LNCAP (cell line): ENCODE data around the gene TCHP.
A peak's percentile ranks its signal among the peaks of the same experiment; 100 is the strongest.

Experiments
- TF ChIP-seq, protein P1 (sequence below): fragments of 450-650 bp; IDR thresholded peaks from 2 replicates; pipeline ENCODE4 v1.5.1; 2017; ENCODE audit warnings: mild to moderate bottlenecking

TCHP gene, protein sequence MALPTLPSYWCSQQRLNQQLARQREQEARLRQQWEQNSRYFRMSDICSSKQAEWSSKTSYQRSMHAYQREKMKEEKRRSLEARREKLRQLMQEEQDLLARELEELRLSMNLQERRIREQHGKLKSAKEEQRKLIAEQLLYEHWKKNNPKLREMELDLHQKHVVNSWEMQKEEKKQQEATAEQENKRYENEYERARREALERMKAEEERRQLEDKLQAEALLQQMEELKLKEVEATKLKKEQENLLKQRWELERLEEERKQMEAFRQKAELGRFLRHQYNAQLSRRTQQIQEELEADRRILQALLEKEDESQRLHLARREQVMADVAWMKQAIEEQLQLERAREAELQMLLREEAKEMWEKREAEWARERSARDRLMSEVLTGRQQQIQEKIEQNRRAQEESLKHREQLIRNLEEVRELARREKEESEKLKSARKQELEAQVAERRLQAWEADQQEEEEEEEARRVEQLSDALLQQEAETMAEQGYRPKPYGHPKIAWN

DNA sequence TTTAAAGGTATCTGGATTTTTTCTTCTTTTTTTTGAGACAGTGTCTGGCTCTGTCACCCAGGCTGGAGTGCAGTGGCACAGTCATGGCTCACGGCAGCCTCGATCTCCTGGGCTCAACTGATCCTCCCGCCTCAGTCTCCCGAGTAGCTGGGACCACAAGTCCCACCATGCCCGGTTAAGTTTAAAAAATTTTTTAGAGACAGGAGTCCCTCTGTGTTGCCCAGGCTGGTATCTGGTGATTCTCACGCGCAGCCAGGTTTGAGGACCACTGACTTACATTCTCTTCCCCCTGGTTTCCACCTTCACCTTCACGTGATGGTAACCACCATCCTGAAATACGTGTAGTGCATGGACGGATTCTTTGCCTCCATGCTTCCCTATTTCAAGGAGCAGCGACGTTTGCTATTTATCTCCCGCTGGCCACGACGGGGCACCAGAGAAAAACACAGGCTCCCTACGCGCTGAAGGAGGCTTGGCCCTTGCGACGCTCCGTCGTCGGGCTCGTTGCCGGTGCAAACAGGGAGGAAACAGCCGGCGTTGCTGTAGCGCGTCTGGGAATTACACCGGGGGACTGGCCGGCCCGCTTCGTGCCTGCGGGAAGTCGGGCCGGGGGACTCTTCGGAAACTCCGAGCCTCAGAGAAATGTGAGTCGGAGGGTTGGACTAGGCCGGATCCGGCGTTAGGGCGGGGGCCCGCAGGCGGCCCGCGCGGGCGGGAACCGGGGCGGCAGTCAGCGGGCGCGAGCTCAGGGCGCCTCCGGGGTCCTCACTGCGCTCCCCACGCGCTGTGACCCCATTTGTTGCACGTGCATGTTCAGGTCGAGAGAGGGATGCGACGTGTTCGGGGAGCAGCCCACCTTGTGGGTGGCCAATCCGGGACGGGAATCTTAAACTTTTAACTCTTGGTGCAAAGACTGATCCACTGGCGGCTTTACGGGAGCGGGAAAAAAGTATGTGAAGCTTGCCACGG is at the start of gene TCHP:
TSS of gene TCHP (plus strand) at position 492 of the 969 bp plus-strand sequence. CDS start 2,753 bp downstream, outside the sequence.
- TF ChIP-seq, protein P1, sequence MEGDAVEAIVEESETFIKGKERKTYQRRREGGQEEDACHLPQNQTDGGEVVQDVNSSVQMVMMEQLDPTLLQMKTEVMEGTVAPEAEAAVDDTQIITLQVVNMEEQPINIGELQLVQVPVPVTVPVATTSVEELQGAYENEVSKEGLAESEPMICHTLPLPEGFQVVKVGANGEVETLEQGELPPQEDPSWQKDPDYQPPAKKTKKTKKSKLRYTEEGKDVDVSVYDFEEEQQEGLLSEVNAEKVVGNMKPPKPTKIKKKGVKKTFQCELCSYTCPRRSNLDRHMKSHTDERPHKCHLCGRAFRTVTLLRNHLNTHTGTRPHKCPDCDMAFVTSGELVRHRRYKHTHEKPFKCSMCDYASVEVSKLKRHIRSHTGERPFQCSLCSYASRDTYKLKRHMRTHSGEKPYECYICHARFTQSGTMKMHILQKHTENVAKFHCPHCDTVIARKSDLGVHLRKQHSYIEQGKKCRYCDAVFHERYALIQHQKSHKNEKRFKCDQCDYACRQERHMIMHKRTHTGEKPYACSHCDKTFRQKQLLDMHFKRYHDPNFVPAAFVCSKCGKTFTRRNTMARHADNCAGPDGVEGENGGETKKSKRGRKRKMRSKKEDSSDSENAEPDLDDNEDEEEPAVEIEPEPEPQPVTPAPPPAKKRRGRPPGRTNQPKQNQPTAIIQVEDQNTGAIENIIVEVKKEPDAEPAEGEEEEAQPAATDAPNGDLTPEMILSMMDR: peak; percentile 43; the same call in 1 of the 2 replicates

DNA sequence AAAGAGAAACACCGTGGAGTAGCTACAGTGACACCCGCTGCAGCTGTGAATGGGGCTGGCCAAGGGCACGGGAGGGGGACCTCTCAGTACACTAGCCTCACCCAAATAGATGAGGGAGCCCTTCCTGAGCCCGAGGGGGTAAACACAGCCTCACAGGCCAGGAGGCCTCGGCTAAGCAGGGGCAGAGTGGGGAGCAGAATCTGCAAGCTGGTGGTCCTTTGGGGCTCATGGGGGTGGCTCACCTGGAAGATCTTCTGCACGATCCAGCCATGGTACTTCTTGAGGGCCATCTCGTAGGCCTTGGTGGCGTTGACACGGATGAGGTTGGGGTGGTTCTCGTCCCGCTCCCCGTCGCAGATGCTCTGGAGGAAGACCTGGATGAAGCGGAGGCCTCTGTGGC is 44.7 kb upstream of the TCHP start:
- TF ChIP-seq, protein P1: no peak

DNA sequence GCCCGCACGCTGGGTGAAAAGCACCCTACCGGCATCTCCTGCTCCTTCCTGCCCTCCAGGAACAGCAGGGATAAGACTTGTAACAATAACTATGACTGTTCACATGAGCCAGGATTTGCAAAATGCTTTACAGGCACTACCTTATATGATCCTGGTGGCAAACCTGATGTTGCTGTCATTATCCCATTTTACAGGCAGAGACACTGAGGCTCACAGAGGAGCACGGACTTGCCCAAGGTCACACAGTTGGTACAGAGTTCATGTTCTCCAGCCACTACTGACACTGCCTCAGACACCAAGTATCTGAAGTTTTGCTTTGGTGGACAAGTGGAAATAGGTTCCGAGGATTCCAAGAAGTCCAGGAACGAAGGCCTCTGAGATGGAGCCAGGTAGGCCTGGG is 42.4 kb upstream of the TCHP start:
- TF ChIP-seq, protein P1: no peak

DNA sequence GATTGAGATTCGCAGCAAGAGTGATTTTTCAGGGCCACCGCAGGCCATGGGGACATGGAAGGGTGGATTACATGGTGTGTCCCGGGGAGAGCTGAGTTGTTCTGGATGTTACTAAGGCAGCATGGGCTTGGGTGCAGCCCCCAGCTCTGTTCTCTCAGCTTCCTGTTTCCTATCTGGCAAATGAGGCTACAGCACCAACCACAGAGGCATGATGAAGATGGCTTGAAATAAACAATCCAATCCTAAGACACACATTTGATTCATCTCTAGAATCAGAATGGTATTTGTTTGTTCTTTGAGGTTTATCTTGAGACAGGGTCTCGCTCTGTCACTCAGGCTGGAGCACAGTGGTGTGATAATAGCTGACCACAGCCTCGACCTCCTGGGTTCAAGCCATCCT is 41.3 kb upstream of the TCHP start:
- TF ChIP-seq, protein P1: no peak

DNA sequence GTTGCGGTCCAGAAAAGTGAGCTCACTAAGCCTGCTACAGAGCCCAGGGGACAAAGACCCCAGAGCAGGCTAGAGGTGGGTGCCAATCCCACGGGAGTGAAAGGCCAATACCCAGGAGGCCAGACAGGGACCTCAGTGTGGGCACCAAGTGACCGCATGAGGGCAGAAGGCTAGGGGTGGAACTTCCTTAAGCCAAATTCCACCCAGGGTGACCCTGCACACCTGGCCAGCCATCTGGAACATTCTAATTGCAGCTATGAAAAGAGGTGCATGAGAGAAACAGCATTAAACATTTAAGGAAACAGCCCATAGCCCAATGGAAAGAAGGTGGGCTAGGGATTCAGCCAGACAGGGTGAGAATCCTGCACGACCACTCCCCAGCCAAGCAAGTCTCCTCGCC is 39.1 kb upstream of the TCHP start:
- TF ChIP-seq, protein P1: no peak

DNA sequence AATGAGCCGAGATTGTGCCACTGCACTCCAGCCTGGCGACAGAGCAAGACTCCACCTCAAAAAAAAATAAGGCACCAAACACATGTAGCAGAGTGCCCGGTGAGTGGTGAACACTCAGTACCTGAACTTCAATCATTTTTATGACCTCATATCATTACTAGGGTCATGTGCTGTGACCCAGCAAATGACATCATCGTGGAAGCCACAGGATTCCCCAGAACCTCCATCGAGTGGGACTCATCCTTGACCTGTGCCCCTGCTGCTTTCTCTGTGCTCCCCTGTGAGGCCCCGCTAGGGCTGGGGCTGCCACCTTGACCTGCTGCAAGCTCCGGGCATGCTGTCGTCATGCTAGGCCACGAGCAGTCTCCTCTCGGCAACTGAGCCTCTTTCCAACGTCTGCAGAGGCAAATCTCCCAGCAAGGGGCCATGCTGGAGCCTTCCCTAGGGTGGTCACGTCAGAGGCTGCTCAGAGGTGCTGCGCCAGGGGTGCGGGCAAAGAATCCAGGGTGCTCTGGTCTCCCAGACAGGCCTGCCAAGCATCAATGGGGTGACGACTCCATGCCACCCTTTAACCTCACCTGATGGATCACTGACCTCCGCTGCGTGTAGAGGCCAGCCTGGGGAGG is 38.3 kb upstream of the TCHP start:
- TF ChIP-seq, protein P1: no peak
